CD1c-positive myeloid dendritic cell (primary cell): ENCODE measurements around the gene THOC5.

ENCODE experiments used
- DNase-seq: peaks from one replicate; pipeline ENCODE4 v3.0.0-alpha.2; 2016; ENCODE audit errors: extremely low spot score

Gene THOC5

GRCh38 chr22:29510542-29510941 lies 43.0 kb downstream of the THOC5 start:
- no peak for DNase-seq

- no peak for DNase-seq
These were observed 43.7 kb downstream of the THOC5 start for GRCh38 chr22:29509815-29510214.

GRCh38 chr22:29509298-29509697 lies 44.3 kb downstream of the THOC5 start:
- DNase-seq: no peak

GRCh38 chr22:29503811-29504372 lies 49.7 kb downstream of the THOC5 start:
- no peak for DNase-seq

- DNase-seq: no peak
These were observed 53.7 kb downstream of the THOC5 start for GRCh38 chr22:29499852-29500251.

- no peak for DNase-seq
These were observed 59.9 kb downstream of the THOC5 start for GRCh38 chr22:29493636-29494035.

- no peak for DNase-seq
These were observed 62.5 kb downstream of the THOC5 start for GRCh38 chr22:29491012-29491411.

- peak; percentile 45 for DNase-seq
These were observed 64.3 kb downstream of the THOC5 start for GRCh38 chr22:29489127-29489780.

- no peak for DNase-seq
These were observed 66.1 kb downstream of the THOC5 start for GRCh38 chr22:29487426-29487986.

GRCh38 chr22:29485448-29485847 lies 68.1 kb downstream of the THOC5 start:
- DNase-seq: no peak

GRCh38 chr22:29484642-29485041 lies 68.9 kb downstream of the THOC5 start:
- no peak for DNase-seq

- no peak for DNase-seq
These were observed 70.3 kb downstream of the THOC5 start for GRCh38 chr22:29483254-29483653.

- DNase-seq: no peak
These were observed 70.8 kb downstream of the THOC5 start for GRCh38 chr22:29482726-29483125.

- DNase-seq: no peak
These were observed 71.3 kb downstream of the THOC5 start for GRCh38 chr22:29482253-29482652.

GRCh38 chr22:29481265-29482000 lies 72.1 kb downstream of the THOC5 start:
- no peak for DNase-seq

GRCh38 chr22:29480512-29481264 lies 72.9 kb downstream of the THOC5 start:
- DNase-seq: peak; percentile 65

- DNase-seq: no peak
These were observed 73.4 kb downstream of the THOC5 start for GRCh38 chr22:29480262-29480511.

GRCh38 chr22:29479417-29480261 lies 73.9 kb downstream of the THOC5 start, which contains the start of gene NEFH:
Gene NEFH (plus strand): TSS chr22:29480218. CDS start chr22:29480263, 45 bp downstream.
- no peak for DNase-seq

GRCh38 chr22:29478326-29479276 lies 75.0 kb downstream of the THOC5 start:
- DNase-seq: peak; percentile 12

- DNase-seq: no peak
These were observed 75.7 kb downstream of the THOC5 start for GRCh38 chr22:29477723-29478318.
